ENCODE measurements around the gene MACF1.

GRCh38 chr1:39226836-39227235 lies 22.3 kb downstream of the MACF1 start:
- TF ChIP-seq, protein P1, sequence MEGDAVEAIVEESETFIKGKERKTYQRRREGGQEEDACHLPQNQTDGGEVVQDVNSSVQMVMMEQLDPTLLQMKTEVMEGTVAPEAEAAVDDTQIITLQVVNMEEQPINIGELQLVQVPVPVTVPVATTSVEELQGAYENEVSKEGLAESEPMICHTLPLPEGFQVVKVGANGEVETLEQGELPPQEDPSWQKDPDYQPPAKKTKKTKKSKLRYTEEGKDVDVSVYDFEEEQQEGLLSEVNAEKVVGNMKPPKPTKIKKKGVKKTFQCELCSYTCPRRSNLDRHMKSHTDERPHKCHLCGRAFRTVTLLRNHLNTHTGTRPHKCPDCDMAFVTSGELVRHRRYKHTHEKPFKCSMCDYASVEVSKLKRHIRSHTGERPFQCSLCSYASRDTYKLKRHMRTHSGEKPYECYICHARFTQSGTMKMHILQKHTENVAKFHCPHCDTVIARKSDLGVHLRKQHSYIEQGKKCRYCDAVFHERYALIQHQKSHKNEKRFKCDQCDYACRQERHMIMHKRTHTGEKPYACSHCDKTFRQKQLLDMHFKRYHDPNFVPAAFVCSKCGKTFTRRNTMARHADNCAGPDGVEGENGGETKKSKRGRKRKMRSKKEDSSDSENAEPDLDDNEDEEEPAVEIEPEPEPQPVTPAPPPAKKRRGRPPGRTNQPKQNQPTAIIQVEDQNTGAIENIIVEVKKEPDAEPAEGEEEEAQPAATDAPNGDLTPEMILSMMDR (IDR thresholded peaks at IDR 0.05; ENCODE audit: low read depth, low read length), result no peak
- TF ChIP-seq POLR2A (IDR thresholded peaks at IDR 0.05; ENCODE audit: extremely low read depth, insufficient read length), result no peak
- no peak for TF ChIP-seq MYC (IDR thresholded peaks at IDR 0.05; ENCODE audit: low read depth, low read length)
- TF ChIP-seq, protein P2, sequence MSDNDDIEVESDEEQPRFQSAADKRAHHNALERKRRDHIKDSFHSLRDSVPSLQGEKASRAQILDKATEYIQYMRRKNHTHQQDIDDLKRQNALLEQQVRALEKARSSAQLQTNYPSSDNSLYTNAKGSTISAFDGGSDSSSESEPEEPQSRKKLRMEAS (IDR thresholded peaks at IDR 0.05; ENCODE audit: low read depth, low read length), result no peak

Data from NB4 (cell line).